ENCODE measurements around the gene SPINK1.

Gene SPINK1

DNA sequence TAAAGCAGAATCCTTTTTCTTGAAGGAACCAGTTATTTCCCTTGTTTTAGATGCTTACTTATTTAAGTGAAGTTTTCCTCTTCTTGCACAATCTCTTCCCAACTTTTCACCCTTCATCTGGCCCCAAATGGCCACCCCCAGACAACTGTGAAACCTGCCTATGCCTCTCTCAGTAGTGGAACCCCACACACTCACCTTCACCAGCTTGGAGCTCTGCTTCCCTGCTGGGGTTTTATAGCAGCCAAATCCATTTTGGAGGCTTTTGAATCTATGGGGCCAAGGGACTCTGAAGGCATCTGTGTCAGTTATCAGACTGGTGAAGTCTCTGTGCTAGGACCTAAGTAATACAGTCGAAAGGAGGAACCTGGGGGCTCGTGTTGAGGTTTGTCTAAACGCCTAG lies 22.9 kb upstream of the SPINK1 start:
- Histone ChIP-seq H4K8ac (ENCODE audit: low read depth, low read length) (no peak overlapping the region), H3K79me1 (ENCODE audit: low read length) (no peaks in the 10 kb centered on the region), H3K79me2 (ENCODE audit: control insufficient read depth, insufficient read depth, low read length, poor library complexity) (no peaks in the 10 kb centered on the region), H2BK5ac (ENCODE audit: low read depth, low read length, poor library complexity) (no peak overlapping the region), H3K9ac (ENCODE audit: low read length) (no peak overlapping the region), H4K91ac (ENCODE audit: low read depth, low read length) (no peak overlapping the region), H2BK12ac (ENCODE audit: low read length) (no peak overlapping the region), H3K18ac (ENCODE audit: low read length) (no peak overlapping the region), H3K4ac (ENCODE audit: low read depth, low read length) (no peak overlapping the region), H3K14ac (ENCODE audit: low read length) (no peak overlapping the region), H3K4me1 (ENCODE audit: control insufficient read depth in 1 of 2, insufficient read depth in 2 of 2, low read length in 2 of 2) (no peaks in the 10 kb centered on the region), H2BK120ac (ENCODE audit: insufficient read depth, low read length, poor library complexity) (no peak overlapping the region), H3K4me3 (ENCODE audit: low read depth, low read length) (no peak overlapping the region), H2AFZ (ENCODE audit: insufficient read depth, low read length, poor library complexity) (no peak overlapping the region), H2AK5ac (ENCODE audit: low read length) (no peak overlapping the region), H3K9me3 (ENCODE audit: insufficient read depth, low read depth, low read length) (peaks cover 2% of the 10 kb centered on the region), H3K27ac (ENCODE audit: low read depth, low read length) (no peak overlapping the region), H3K23ac (ENCODE audit: low read length) (no peak overlapping the region), H4K12ac (ENCODE audit: low read depth, low read length) (no peak overlapping the region), H3K36me3 (ENCODE audit: control insufficient read depth in 1 of 2, insufficient read depth in 2 of 2, low read length in 2 of 2) (no peaks in the 10 kb centered on the region), H3K4me2 (ENCODE audit: low read length) (no peak overlapping the region), H3K27me3 (ENCODE audit: insufficient read depth, low read length) (no peaks in the 10 kb centered on the region)
- WGBS (ENCODE audit: extremely low coverage, insufficient coverage, insufficient read length): no CpG with 5 or more reads among the region's 3 CpGs
- DNase-seq: no peak

DNA sequence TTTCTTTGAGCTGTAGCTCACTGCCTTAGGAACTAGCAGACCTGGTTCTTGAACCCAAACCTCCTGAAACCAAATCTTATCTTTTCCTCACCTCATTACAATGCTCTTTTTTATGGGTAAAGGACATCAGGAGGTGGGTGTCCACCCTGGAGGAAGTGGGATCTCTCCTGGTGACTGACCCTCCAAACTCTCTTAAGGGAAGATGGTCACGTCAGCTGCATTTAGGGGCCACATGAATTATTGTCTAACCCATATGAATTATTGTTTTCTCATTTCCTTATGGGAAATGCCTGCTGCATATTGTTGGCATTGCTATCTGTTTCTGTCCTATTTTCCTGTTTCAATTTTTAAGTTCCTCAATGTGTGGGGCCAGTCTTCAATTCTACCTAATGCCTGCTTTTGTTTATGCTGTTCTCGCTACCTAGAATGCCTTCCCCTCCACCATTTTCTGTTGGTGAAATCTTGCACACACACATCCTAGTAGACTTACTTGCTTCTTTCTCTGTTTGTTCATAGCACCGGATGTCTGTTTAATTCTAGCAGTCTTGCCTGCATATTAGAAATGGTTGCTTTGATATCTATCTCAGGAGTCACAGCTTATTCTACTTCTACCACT lies 22.0 kb upstream of the SPINK1 start:
- Histone ChIP-seq H3K79me1 (ENCODE audit: low read length) (no peaks in the 10 kb centered on the region), H2BK12ac (ENCODE audit: low read length) (peak overlapping the region; percentile 35), H3K27me3 (ENCODE audit: insufficient read depth, low read length) (no peaks in the 10 kb centered on the region), H2BK5ac (ENCODE audit: low read depth, low read length, poor library complexity) (no peak overlapping the region), H3K36me3 (ENCODE audit: control insufficient read depth in 1 of 2, insufficient read depth in 2 of 2, low read length in 2 of 2) (no peaks in the 10 kb centered on the region), H3K18ac (ENCODE audit: low read length) (no peak overlapping the region), H4K12ac (ENCODE audit: low read depth, low read length) (no peak overlapping the region), H3K14ac (ENCODE audit: low read length) (no peak overlapping the region), H3K9me3 (ENCODE audit: insufficient read depth, low read depth, low read length) (peaks cover 2% of the 10 kb centered on the region), H2AFZ (ENCODE audit: insufficient read depth, low read length, poor library complexity) (no peak overlapping the region), H2BK120ac (ENCODE audit: insufficient read depth, low read length, poor library complexity) (no peak overlapping the region), H3K9ac (ENCODE audit: low read length) (no peak overlapping the region), H2AK5ac (ENCODE audit: low read length) (no peak overlapping the region), H3K4ac (ENCODE audit: low read depth, low read length) (no peak overlapping the region), H3K79me2 (ENCODE audit: control insufficient read depth, insufficient read depth, low read length, poor library complexity) (no peaks in the 10 kb centered on the region), H4K91ac (ENCODE audit: low read depth, low read length) (no peak overlapping the region), H3K4me1 (ENCODE audit: control insufficient read depth in 1 of 2, insufficient read depth in 2 of 2, low read length in 2 of 2) (peaks cover 0 to 4% of the 10 kb centered on the region in 2 experiments), H3K4me2 (ENCODE audit: low read length) (no peak overlapping the region), H3K4me3 (ENCODE audit: low read depth, low read length) (no peak overlapping the region), H4K8ac (ENCODE audit: low read depth, low read length) (no peak overlapping the region), H3K27ac (ENCODE audit: low read depth, low read length) (no peak overlapping the region), H3K23ac (ENCODE audit: low read length) (no peak overlapping the region)
- no CpG with 5 or more reads among the region's 3 CpGs for WGBS (ENCODE audit: extremely low coverage, insufficient coverage, insufficient read length)
- DNase-seq: no peak

DNA sequence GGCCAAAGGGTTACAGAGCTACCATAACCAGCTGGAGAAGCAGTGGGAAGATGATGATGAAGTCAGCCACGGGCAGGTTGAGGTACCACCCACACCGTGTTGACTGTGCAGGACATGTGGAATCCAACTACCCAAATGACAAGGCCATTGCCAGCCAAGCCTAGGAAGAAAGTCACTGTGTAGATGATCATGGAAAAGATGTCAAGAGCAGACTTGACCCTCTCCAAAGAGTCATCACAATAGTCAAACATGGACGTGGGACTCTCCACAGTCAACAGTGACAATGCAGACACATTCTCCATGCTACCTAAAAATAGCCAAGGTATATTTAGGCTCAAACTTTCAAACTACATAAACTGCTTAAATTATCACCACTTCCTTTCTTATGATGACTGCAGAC lies 20.9 kb upstream of the SPINK1 start:
- H3K4me1 ChIP-seq (ENCODE audit: control insufficient read depth in 1 of 2, insufficient read depth in 2 of 2, low read length in 2 of 2): peaks cover 0 to 4% of the 10 kb centered on the region in 2 experiments
- H3K4ac ChIP-seq (ENCODE audit: low read depth, low read length): no peak overlapping the region
- H3K23ac ChIP-seq (ENCODE audit: low read length): no peak overlapping the region
- H2BK12ac ChIP-seq (ENCODE audit: low read length): no peak overlapping the region
- no peak overlapping the region for H2AFZ ChIP-seq (ENCODE audit: insufficient read depth, low read length, poor library complexity)
- no peak overlapping the region for H3K9ac ChIP-seq (ENCODE audit: low read length)
- WGBS (ENCODE audit: extremely low coverage, insufficient coverage, insufficient read length): no CpG with 5 or more reads among the region's 3 CpGs
- H2AK5ac ChIP-seq (ENCODE audit: low read length): no peak overlapping the region
- peaks cover 2% of the 10 kb centered on the region for H3K9me3 ChIP-seq (ENCODE audit: insufficient read depth, low read depth, low read length)
- H3K14ac ChIP-seq (ENCODE audit: low read length): no peak overlapping the region
- no peaks in the 10 kb centered on the region for H3K27me3 ChIP-seq (ENCODE audit: insufficient read depth, low read length)
- no peak overlapping the region for H3K18ac ChIP-seq (ENCODE audit: low read length)
- H4K8ac ChIP-seq (ENCODE audit: low read depth, low read length): no peak overlapping the region
- H3K79me1 ChIP-seq (ENCODE audit: low read length): no peaks in the 10 kb centered on the region
- no peak overlapping the region for H3K27ac ChIP-seq (ENCODE audit: low read depth, low read length)
- no peaks in the 10 kb centered on the region for H3K79me2 ChIP-seq (ENCODE audit: control insufficient read depth, insufficient read depth, low read length, poor library complexity)
- no peak overlapping the region for H3K4me2 ChIP-seq (ENCODE audit: low read length)
- DNase-seq: no peak
- no peak overlapping the region for H4K91ac ChIP-seq (ENCODE audit: low read depth, low read length)
- H3K4me3 ChIP-seq (ENCODE audit: low read depth, low read length): no peak overlapping the region
- no peak overlapping the region for H2BK5ac ChIP-seq (ENCODE audit: low read depth, low read length, poor library complexity)
- no peak overlapping the region for H2BK120ac ChIP-seq (ENCODE audit: insufficient read depth, low read length, poor library complexity)
- H3K36me3 ChIP-seq (ENCODE audit: control insufficient read depth in 1 of 2, insufficient read depth in 2 of 2, low read length in 2 of 2): no peaks in the 10 kb centered on the region
- H4K12ac ChIP-seq (ENCODE audit: low read depth, low read length): no peak overlapping the region

DNA sequence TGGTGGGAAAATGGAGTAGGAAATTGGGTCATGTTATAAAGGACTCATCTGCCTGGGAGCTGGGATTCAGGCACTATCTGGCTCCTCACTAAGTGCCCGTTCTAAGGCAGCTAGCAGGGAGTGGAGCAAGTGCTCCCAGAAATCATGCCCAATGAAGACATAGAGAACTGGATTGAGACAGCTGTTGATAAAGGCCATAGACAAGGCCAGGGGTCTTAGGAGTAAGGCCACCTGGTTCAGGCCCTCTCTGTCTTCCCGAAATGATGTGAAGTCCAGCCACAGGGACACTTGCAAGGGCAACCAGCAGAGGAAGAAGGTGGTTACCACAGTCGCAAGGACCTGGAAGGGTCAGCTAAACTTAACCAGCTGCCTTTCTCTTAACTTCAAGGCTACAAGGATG lies 20.1 kb upstream of the SPINK1 start:
- Histone ChIP-seq H4K12ac (ENCODE audit: low read depth, low read length) (no peak overlapping the region), H3K9ac (ENCODE audit: low read length) (no peak overlapping the region), H4K8ac (ENCODE audit: low read depth, low read length) (no peak overlapping the region), H3K79me1 (ENCODE audit: low read length) (no peaks in the 10 kb centered on the region), H3K79me2 (ENCODE audit: control insufficient read depth, insufficient read depth, low read length, poor library complexity) (no peaks in the 10 kb centered on the region), H3K9me3 (ENCODE audit: insufficient read depth, low read depth, low read length) (peaks cover 2% of the 10 kb centered on the region), H3K18ac (ENCODE audit: low read length) (no peak overlapping the region), H2BK120ac (ENCODE audit: insufficient read depth, low read length, poor library complexity) (no peak overlapping the region), H3K4me3 (ENCODE audit: low read depth, low read length) (no peak overlapping the region), H3K36me3 (ENCODE audit: control insufficient read depth in 1 of 2, insufficient read depth in 2 of 2, low read length in 2 of 2) (no peaks in the 10 kb centered on the region), H3K4me1 (ENCODE audit: control insufficient read depth in 1 of 2, insufficient read depth in 2 of 2, low read length in 2 of 2) (peaks cover 0 to 4% of the 10 kb centered on the region in 2 experiments), H2AK5ac (ENCODE audit: low read length) (no peak overlapping the region), H3K4me2 (ENCODE audit: low read length) (no peak overlapping the region), H3K4ac (ENCODE audit: low read depth, low read length) (no peak overlapping the region), H3K14ac (ENCODE audit: low read length) (no peak overlapping the region), H3K27ac (ENCODE audit: low read depth, low read length) (no peak overlapping the region), H3K27me3 (ENCODE audit: insufficient read depth, low read length) (no peaks in the 10 kb centered on the region), H2BK5ac (ENCODE audit: low read depth, low read length, poor library complexity) (no peak overlapping the region), H3K23ac (ENCODE audit: low read length) (no peak overlapping the region), H2AFZ (ENCODE audit: insufficient read depth, low read length, poor library complexity) (no peak overlapping the region), H2BK12ac (ENCODE audit: low read length) (no peak overlapping the region), H4K91ac (ENCODE audit: low read depth, low read length) (no peak overlapping the region)
- whole genome bisulfite sequencing (ENCODE audit: extremely low coverage, insufficient coverage, insufficient read length): no CpG with 5 or more reads among the region's 3 CpGs
- no peak for DNase-seq
